Measurements from ENCODE around the gene PRKCE.

DNA sequence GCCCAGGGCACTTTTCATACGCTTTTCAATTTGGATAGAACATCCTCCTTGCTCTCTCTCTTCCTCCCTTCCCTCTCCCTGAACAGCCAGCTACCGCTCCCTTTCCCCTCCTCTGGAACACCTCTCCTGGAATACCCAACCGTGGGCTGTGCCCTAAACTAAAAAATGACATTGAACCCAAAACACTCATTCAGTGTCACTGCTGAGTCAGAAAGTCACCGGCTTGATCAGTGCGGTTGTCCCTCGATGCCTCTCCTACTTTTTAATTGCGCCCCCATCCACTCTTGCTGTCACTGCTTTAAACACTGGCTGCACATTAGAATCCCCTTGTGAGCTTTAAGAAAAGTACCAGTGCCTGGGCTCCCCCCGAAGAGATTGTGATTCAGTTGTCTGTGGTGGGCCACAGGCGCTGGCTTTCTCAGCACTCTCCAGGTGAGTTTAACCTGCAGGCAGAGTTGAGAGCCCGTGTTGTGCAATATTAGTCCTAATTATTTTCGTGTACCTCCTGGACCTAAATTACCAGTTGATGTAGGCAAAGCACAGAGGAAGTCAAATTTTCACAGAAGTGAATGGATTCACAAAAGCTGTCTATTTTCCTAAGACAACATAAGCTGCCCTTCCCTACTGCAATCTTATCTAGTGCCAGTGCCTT lies 302.0 kb downstream of the PRKCE start:
- TF ChIP-seq, protein P1, sequence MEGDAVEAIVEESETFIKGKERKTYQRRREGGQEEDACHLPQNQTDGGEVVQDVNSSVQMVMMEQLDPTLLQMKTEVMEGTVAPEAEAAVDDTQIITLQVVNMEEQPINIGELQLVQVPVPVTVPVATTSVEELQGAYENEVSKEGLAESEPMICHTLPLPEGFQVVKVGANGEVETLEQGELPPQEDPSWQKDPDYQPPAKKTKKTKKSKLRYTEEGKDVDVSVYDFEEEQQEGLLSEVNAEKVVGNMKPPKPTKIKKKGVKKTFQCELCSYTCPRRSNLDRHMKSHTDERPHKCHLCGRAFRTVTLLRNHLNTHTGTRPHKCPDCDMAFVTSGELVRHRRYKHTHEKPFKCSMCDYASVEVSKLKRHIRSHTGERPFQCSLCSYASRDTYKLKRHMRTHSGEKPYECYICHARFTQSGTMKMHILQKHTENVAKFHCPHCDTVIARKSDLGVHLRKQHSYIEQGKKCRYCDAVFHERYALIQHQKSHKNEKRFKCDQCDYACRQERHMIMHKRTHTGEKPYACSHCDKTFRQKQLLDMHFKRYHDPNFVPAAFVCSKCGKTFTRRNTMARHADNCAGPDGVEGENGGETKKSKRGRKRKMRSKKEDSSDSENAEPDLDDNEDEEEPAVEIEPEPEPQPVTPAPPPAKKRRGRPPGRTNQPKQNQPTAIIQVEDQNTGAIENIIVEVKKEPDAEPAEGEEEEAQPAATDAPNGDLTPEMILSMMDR (IDR thresholded peaks at IDR 0.05) = no peak
- no peak for TF ChIP-seq POLR2A (IDR thresholded peaks at IDR 0.05)
